IMR-90 (cell line): ENCODE measurements around the gene SRPK3. TPM values are rescaled to one million over a fixed set of nuclear protein-coding genes. Genes with fewer than 3 reads are reported as not detected.

Experiments
- ATAC-seq: fragments of 200-7000 bp; cut with Tn5 transposase; 2 replicates; pipeline ENCODE4 v1.9.1; 2020; ENCODE audit warnings: low read depth, mild to moderate bottlenecking, moderate library complexity
- BruUV-seq: library from RNA; stranded (reverse); fragments of 400-500 nt; replicated peaks from 2 replicates; lab custom pipeline; 2021; lab: Mats Ljungman, UMichigan
- CTCF ChIA-PET: fragments of 300-600 bp; formaldehyde crosslinking; extraction: SDS; loops from one replicate; lab custom pipeline; 2021; ENCODE audit warnings: antibody characterized with exemption; lab: Yijun Ruan, JAX
- POLR2A ChIA-PET: fragments of 300-600 bp; sonication (Branson Sonifier 250); formaldehyde crosslinking; loops from one replicate; lab custom pipeline; 2022; ENCODE audit warnings: antibody characterized with exemption; ENCODE audit not compliant: unreplicated experiment; lab: Charles Lee
- DNase-seq: peaks from one replicate; pipeline ENCODE4 v3.0.0; 2013
- H2AFZ ChIP-seq: replicated peaks from 2 replicates; pipeline ENCODE3; 2013; ENCODE audit warnings: low read length, mild to moderate bottlenecking; ENCODE audit not compliant: poor library complexity
- H2AK5ac ChIP-seq: 2 replicates; pipeline ENCODE4 v1.6.1; 2013; ENCODE audit warnings: low read depth, low read length, inconsistent platforms
- H2AK9ac ChIP-seq: replicated peaks from 2 replicates; pipeline ENCODE3; 2013; ENCODE audit warnings: mild to moderate bottlenecking, low read depth, low read length, moderate library complexity; ENCODE audit not compliant: poor library complexity
- H2BK120ac ChIP-seq: 2 replicates; pipeline ENCODE4 v1.6.1; 2013; ENCODE audit warnings: low read depth, low read length, inconsistent platforms
- H2BK15ac ChIP-seq: 3 replicates; pipeline ENCODE4 v1.6.1; 2013; ENCODE audit warnings: low read depth, low read length, inconsistent platforms
- H2BK20ac ChIP-seq: 2 replicates; pipeline ENCODE4 v1.6.1; 2013; ENCODE audit warnings: low read depth, mild to moderate bottlenecking, inconsistent platforms, low read length, moderate library complexity
- H2BK5ac ChIP-seq: 2 replicates; pipeline ENCODE4 v1.6.1; 2013; ENCODE audit warnings: mild to moderate bottlenecking, low read depth, low read length, inconsistent platforms; ENCODE audit not compliant: poor library complexity, severe bottlenecking
- H3K14ac ChIP-seq: replicated peaks from 2 replicates; pipeline ENCODE4 v1.6.1; 2013; ENCODE audit warnings: low read depth, low read length, inconsistent platforms
- H3K18ac ChIP-seq: 2 replicates; pipeline ENCODE4 v1.6.1; 2013; ENCODE audit warnings: low read depth, low read length, control low read depth
- H3K23ac ChIP-seq: 2 replicates; pipeline ENCODE4 v1.6.1; 2013; ENCODE audit warnings: low read depth, low read length, inconsistent platforms
- H3K27ac ChIP-seq: 2 replicates; pipeline ENCODE4 v1.5.1; 2013; ENCODE audit warnings: mild to moderate bottlenecking, control low read depth, low read length; ENCODE audit not compliant: insufficient read depth
- H3K27me3 ChIP-seq: 2 replicates; pipeline ENCODE4 v1.6.1; 2013; ENCODE audit warnings: low read length; ENCODE audit not compliant: control insufficient read depth, insufficient read depth
- H3K36me3 ChIP-seq: 2 replicates; pipeline ENCODE4 v1.6.1; 2013; ENCODE audit warnings: low read length, mixed read lengths; ENCODE audit not compliant: control insufficient read depth, insufficient read depth
- H3K4ac ChIP-seq: 2 replicates; pipeline ENCODE4 v1.6.1; 2013; ENCODE audit warnings: low read depth, low read length, inconsistent platforms
- H3K4me1 ChIP-seq: 2 replicates; pipeline ENCODE4 v1.6.1; 2013; ENCODE audit warnings: low read length, mixed read lengths; ENCODE audit not compliant: control insufficient read depth, insufficient read depth
- H3K4me2 ChIP-seq: 2 replicates; pipeline ENCODE4 v1.6.1; 2013; ENCODE audit warnings: low read depth, mild to moderate bottlenecking, control low read depth, low read length, moderate library complexity
- H3K4me3 ChIP-seq: 2 replicates; pipeline ENCODE4 v1.5.1; 2013; ENCODE audit warnings: low read depth, mild to moderate bottlenecking, control low read depth, low read length, moderate library complexity; ENCODE audit not compliant: insufficient read depth
- H3K56ac ChIP-seq: 2 replicates; pipeline ENCODE4 v1.6.1; 2013; ENCODE audit warnings: low read length, inconsistent platforms; ENCODE audit not compliant: insufficient read depth; ENCODE audit errors: extremely low read depth
- H3K79me1 ChIP-seq, 2 experiments: 2 replicates each; pipeline ENCODE4 v1.6.1; 2013; ENCODE audit warnings: low read length in 2 of 2, inconsistent platforms in 1 of 2, low read depth in 1 of 2
- H3K9ac ChIP-seq: 2 replicates; pipeline ENCODE4 v1.6.1; 2013; ENCODE audit warnings: low read depth, low read length, control low read depth
- H3K9me1 ChIP-seq: 2 replicates; pipeline ENCODE4 v1.6.1; 2013; ENCODE audit warnings: low read length, inconsistent platforms; ENCODE audit not compliant: insufficient read depth
- H3K9me3 ChIP-seq: 2 replicates; pipeline ENCODE4 v1.6.1; 2013; ENCODE audit warnings: low read length; ENCODE audit not compliant: control insufficient read depth, insufficient read depth
- H4K20me1 ChIP-seq: 2 replicates; pipeline ENCODE4 v1.6.1; 2013; ENCODE audit warnings: low read length, inconsistent platforms; ENCODE audit not compliant: insufficient read depth
- H4K5ac ChIP-seq: 2 replicates; pipeline ENCODE4 v1.6.1; 2013; ENCODE audit warnings: mild to moderate bottlenecking, low read depth, low read length, control low read depth
- H4K8ac ChIP-seq, 2 experiments: 2 replicates each; pipeline ENCODE4 v1.6.1; 2013; ENCODE audit warnings: low read depth in 2 of 2, low read length in 2 of 2, control low read depth in 1 of 2, inconsistent platforms in 1 of 2
- H4K91ac ChIP-seq: 2 replicates; pipeline ENCODE4 v1.6.1; 2013; ENCODE audit warnings: low read depth, low read length, inconsistent platforms; ENCODE audit not compliant: insufficient read depth
- BHLHE40 ChIP-seq: fragments of 150-350 bp; IDR thresholded peaks from 2 replicates; pipeline ENCODE4 v1.6.1; 2016; ENCODE audit warnings: mild to moderate bottlenecking, low read depth, low read length
- CEBPB ChIP-seq: IDR thresholded peaks from 2 replicates; pipeline ENCODE4 v1.6.1; 2012; ENCODE audit warnings: low read depth, low read length, improper control_type of control experiment
- CTCF ChIP-seq: conservative IDR thresholded peaks from 2 replicates; pipeline ENCODE4 v1.5.1; 2012; ENCODE audit warnings: mild to moderate bottlenecking, low read depth, low read length, improper control_type of control experiment
- FOS ChIP-seq: fragments of 150-350 bp; IDR thresholded peaks from 2 replicates; pipeline ENCODE4 v1.6.1; 2016; ENCODE audit warnings: low read depth, low read length
- POLR2A ChIP-seq: IDR thresholded peaks from 2 replicates; pipeline ENCODE4 v1.6.1; 2012; ENCODE audit warnings: mild to moderate bottlenecking, low read depth, low read length
- SMC3 ChIP-seq: fragments of 150-350 bp; IDR thresholded peaks from 2 replicates; pipeline ENCODE4 v1.6.1; 2016; ENCODE audit warnings: low read depth, mild to moderate bottlenecking, antibody characterized with exemption, low read length, moderate library complexity
- WGBS, 2 experiments: methylation state at CpG; one replicate each; pipeline versions ENCODE4 v1.1.5 to v1.1.7; 2013; ENCODE audit warnings: missing lambda C conversion rate in 2 of 2; ENCODE audit not compliant: insufficient read length in 1 of 2; ENCODE audit errors: extremely low coverage in 2 of 2; 5-methylcytosine and 5-hydroxymethylcytosine counted together
- dilution Hi-C: fragments of 300-500 bp; cut with HindIII; formaldehyde crosslinking; loops from one replicate; pipeline ENCODE4 v1.14.3; 2018; ENCODE audit warnings: low sequenced_read_pairs; ENCODE audit not compliant: unreplicated experiment
- in situ Hi-C: fragments of 300-500 bp; cut with MboI; formaldehyde crosslinking; loops from 3 replicates; pipeline ENCODE4 v1.14.3; 2019; ENCODE audit warnings: low sequenced_read_pairs, inconsistent platforms, mixed read lengths
- intact Hi-C: fragments of 100-400 bp; cut with micrococcal nuclease; formaldehyde crosslinking; loops from 2 replicates; pipeline ENCODE4 v1.10.0; 2022
- polyA plus RNA-seq, 3 experiments: library from polyadenylated mRNA; depleted of rRNA; stranded (reverse); fragments of >200 nt; gene quantifications; 2 replicates each; pipeline ENCODE4 v1.2.3, GENCODE V29; 2012; ENCODE audit warnings: low replicate concordance in 1 of 3
- total RNA-seq: library from RNA; depleted of rRNA; stranded (reverse); fragments of >200 nt; gene quantifications from 2 replicates; pipeline ENCODE4 v1.2.3, GENCODE V29; 2012

Gene SRPK3
- total and polyA plus RNA-seq, 2 of the 4 experiments (the other 2 are of a cell fraction) = 0.36 to 0.70 TPM

GRCh38 chrX:153768311-153769157 is 12.3 kb upstream of the SRPK3 start (continued):
- no peak for TF ChIP-seq SMC3

GRCh38 chrX:153769158-153769864 is 11.5 kb upstream of the SRPK3 start:
- no peak overlapping the region for H4K5ac ChIP-seq
- TF ChIP-seq SMC3 = no peak
- TF ChIP-seq CTCF = no peak
- TF ChIP-seq BHLHE40 = no peak
- TF ChIP-seq FOS = no peak
- TF ChIP-seq POLR2A = no peak
- no peak for TF ChIP-seq CEBPB
- H2AK5ac ChIP-seq = no peak overlapping the region
- H3K4ac ChIP-seq = no peak overlapping the region
- DNase-seq (no peak), ATAC-seq (no peak)
- POLR2A ChIA-PET = no interaction called here
- no peak overlapping the region for H3K18ac ChIP-seq
- no peak overlapping the region for H3K4me3 ChIP-seq
- no peak overlapping the region for H3K56ac ChIP-seq
- no peak overlapping the region for H2AFZ ChIP-seq
- intact Hi-C loops = no loop called here
- H2BK120ac ChIP-seq = no peak overlapping the region
- H4K20me1 ChIP-seq = no peaks in the 10 kb centered on the region
- no TSS peak for BruUV-seq
- peaks cover 0 to 14% of the 10 kb centered on the region in 2 experiments; a peak in 2 of 4 replicates for H3K79me1 ChIP-seq
- H2BK20ac ChIP-seq = no peak overlapping the region
- H2AK9ac ChIP-seq = peak overlapping the region; percentile 42
- no peak overlapping the region for H3K27ac ChIP-seq
- no peaks in the 10 kb centered on the region for H3K9me1 ChIP-seq
- CTCF ChIA-PET = no interaction called here
- no peak overlapping the region for H2BK15ac ChIP-seq
- H3K27me3 ChIP-seq = no peaks in the 10 kb centered on the region
- dilution Hi-C loops = no loop called here
- H3K14ac ChIP-seq = no peak overlapping the region
- H3K23ac ChIP-seq = no peak overlapping the region
- H4K8ac ChIP-seq = no peak overlapping the region
- peaks cover 17% of the 10 kb centered on the region for H3K4me1 ChIP-seq
- 83% methylated on average over 9 of the region's 23 CpGs; no CpG with 5 or more reads in 1 of the 2 experiments for WGBS, 2 experiments
- H2BK5ac ChIP-seq = no peak overlapping the region
- no peak overlapping the region for H3K4me2 ChIP-seq
- H3K9ac ChIP-seq = no peak overlapping the region
- H4K91ac ChIP-seq = no peak overlapping the region
- no peaks in the 10 kb centered on the region; the same call in 1 of the 2 replicates for H3K9me3 ChIP-seq
- in situ Hi-C loops = loop anchor here (10.0 kb wide), 1 partner anchor 195 kb away; no protein-coding TSS in a partner anchor
- H3K36me3 ChIP-seq = peaks cover 2% of the 10 kb centered on the region; the same call in 1 of the 2 replicates
